ENCODE results near the gene CANX. TPM values are rescaled to one million over a fixed set of nuclear protein-coding genes. Genes with fewer than 3 reads are reported as not detected.
A peak's percentile ranks its signal among the peaks of the same experiment; 100 is the strongest.

CANX gene
- total and polyA plus RNA-seq, 2 of the 13 experiments (the other 11 are each of a cell fraction or from before 2014, with no cell fraction given), result 477 to 680 TPM

DNA sequence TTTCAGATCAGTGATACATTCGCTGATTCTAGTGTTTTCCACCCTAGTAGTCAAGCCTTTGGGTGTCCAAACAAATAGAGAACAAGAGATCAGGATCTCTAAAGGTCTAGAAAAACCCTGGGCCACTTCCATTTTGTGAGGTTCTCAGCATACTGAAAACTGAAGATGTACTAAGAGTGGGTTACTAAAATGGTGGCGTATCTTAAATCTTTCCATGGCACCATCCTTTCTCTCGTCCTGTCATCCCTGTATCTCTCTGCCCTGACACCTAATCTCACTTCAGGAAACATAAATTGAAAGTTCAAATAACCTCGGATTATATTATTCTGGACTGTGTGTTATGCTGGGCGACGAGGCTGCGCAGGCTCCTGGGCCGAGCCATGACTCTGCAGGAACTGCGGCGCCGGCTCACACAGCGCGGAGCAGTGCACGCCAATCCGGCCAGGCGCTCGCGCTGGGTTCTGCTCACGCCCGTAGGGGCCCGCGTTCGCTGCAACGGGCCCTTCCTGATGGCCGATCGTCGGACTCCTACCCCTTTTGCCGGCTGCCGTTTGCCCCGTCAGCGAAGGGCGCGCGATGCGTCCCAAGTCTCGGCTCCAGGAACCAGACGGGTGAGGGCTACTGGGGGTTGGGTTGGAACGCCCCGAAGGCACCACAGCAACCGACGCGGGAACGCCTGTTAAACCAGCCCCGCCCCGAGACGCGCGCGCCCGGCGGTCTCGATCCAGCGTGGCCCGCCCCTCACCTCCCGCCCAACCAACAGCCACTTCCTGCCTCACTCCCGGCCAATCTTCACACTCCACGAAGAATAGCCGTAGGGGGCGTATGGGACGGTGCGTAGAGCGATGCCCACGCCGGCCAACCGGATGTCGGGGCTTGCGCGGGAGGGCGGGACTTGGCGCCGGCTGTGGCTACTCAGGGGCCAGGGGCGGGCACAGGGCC lies 503 bp upstream of the CANX start (continued):
- TF ChIP-seq ZSCAN31 (CRISPR knock-in tag; IDR thresholded peaks at IDR 0.05; ENCODE audit: low read depth), result peak; percentile 94
- TF ChIP-seq RXRB (CRISPR knock-in tag; IDR thresholded peaks at IDR 0.05; ENCODE audit: borderline replicate concordance), result peak; percentile 36; the same call in 1 of the 2 replicates
- no peak for TF ChIP-seq ZNF256 (CRISPR knock-in tag; conservative IDR thresholded peaks at IDR 0.05)
- TF ChIP-seq XBP1 (CRISPR knock-in tag; IDR thresholded peaks at IDR 0.05), result peak; percentile 98
- 0 out of 2 replicates have a peak, but pooled peaks have one; percentile 73 for TF ChIP-seq ZNF780A (CRISPR knock-in tag; IDR thresholded peaks at IDR 0.05)
- no peak for TF ChIP-seq CCDC6 (CRISPR knock-in tag; IDR thresholded peaks at IDR 0.05)
- no peak; the same call in 1 of the 2 replicates for TF ChIP-seq KDM5B (CRISPR knock-in tag; IDR thresholded peaks at IDR 0.05; ENCODE audit: borderline replicate concordance)
- no peak; the same call in 1 of the 2 replicates for TF ChIP-seq ZSCAN21 (CRISPR knock-in tag; IDR thresholded peaks at IDR 0.05; ENCODE audit: borderline replicate concordance)
- TF ChIP-seq ZNF614 (CRISPR knock-in tag; IDR thresholded peaks at IDR 0.05; ENCODE audit: borderline replicate concordance), result no peak
- peak; percentile 71; the same call in 1 of the 2 replicates for TF ChIP-seq GMEB2 (CRISPR knock-in tag; IDR thresholded peaks at IDR 0.05; ENCODE audit: low read depth)
- no peak for TF ChIP-seq NRL (CRISPR knock-in tag; IDR thresholded peaks at IDR 0.05; ENCODE audit: borderline replicate concordance)
- peak; percentile 70; the same call in 1 of the 2 replicates for TF ChIP-seq REPIN1 (CRISPR knock-in tag; IDR thresholded peaks at IDR 0.05; ENCODE audit: borderline replicate concordance, low read depth)
- no peak for TF ChIP-seq HOXA5 (CRISPR knock-in tag; IDR thresholded peaks at IDR 0.05)
- TF ChIP-seq PRDM4 (CRISPR knock-in tag; IDR thresholded peaks at IDR 0.05; ENCODE audit: borderline replicate concordance), result 0 out of 2 replicates have a peak, but pooled peaks have one; percentile 44
- TF ChIP-seq, protein P1, sequence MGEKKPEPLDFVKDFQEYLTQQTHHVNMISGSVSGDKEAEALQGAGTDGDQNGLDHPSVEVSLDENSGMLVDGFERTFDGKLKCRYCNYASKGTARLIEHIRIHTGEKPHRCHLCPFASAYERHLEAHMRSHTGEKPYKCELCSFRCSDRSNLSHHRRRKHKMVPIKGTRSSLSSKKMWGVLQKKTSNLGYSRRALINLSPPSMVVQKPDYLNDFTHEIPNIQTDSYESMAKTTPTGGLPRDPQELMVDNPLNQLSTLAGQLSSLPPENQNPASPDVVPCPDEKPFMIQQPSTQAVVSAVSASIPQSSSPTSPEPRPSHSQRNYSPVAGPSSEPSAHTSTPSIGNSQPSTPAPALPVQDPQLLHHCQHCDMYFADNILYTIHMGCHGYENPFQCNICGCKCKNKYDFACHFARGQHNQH (CRISPR knock-in tag; IDR thresholded peaks at IDR 0.05), result peak; percentile 54; the same call in 1 of the 2 replicates
- no peak for TF ChIP-seq ZSCAN30 (CRISPR knock-in tag; IDR thresholded peaks at IDR 0.05)
- TF ChIP-seq, protein P2, sequence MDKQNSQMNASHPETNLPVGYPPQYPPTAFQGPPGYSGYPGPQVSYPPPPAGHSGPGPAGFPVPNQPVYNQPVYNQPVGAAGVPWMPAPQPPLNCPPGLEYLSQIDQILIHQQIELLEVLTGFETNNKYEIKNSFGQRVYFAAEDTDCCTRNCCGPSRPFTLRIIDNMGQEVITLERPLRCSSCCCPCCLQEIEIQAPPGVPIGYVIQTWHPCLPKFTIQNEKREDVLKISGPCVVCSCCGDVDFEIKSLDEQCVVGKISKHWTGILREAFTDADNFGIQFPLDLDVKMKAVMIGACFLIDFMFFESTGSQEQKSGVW (CRISPR knock-in tag; IDR thresholded peaks at IDR 0.05; ENCODE audit: borderline replicate concordance), result no peak
- TF ChIP-seq ZNF180 (CRISPR knock-in tag; IDR thresholded peaks at IDR 0.05; ENCODE audit: borderline replicate concordance, low read depth), result no peak
- TF ChIP-seq CBX5 (CRISPR knock-in tag; IDR thresholded peaks at IDR 0.05; ENCODE audit: borderline replicate concordance), result no peak; the same call in 1 of the 2 replicates
- TF ChIP-seq MAX (IDR thresholded peaks at IDR 0.05), result no peak
- no peak for TF ChIP-seq ZBTB7A (CRISPR knock-in tag; IDR thresholded peaks at IDR 0.05)
- no peak for TF ChIP-seq U2AF2 (IDR thresholded peaks at IDR 0.05; ENCODE audit: low read depth, low read length)
- TF ChIP-seq FOXK2 (IDR thresholded peaks at IDR 0.05), result no peak

All from HepG2 (cell line).